NCI-H526 (cell line): ENCODE results near the gene EGFLAM.

ENCODE experiments used
- DNase-seq, 2 experiments: peaks; one replicate each; lab custom pipeline; 2025; lab: John Stamatoyannopoulos, UW

Gene EGFLAM

GRCh38 chr5:38258319-38259061 lies at the start of gene EGFLAM:
Gene EGFLAM, plus strand, starts transcription at chr5:38258559. Its CDS starts 196 bp downstream, at chr5:38258755.
- DNase-seq, result peak in 1 of 2 experiments; percentile 68

- DNase-seq, result peak; percentile 29 to 76
Observed at GRCh38 chr5:38208782-38209378, 49.5 kb upstream of the EGFLAM start.

GRCh38 chr5:38210676-38211353 lies 47.5 kb upstream of the EGFLAM start:
- no peak for DNase-seq

GRCh38 chr5:38211354-38211710 lies 47.0 kb upstream of the EGFLAM start:
- no peak for DNase-seq

- DNase-seq, result no peak
Observed at GRCh38 chr5:38212307-38212706, 46.1 kb upstream of the EGFLAM start.

GRCh38 chr5:38226091-38226490 lies 32.3 kb upstream of the EGFLAM start:
- no peak for DNase-seq

- no peak for DNase-seq
Observed at GRCh38 chr5:38228914-38229313, 29.4 kb upstream of the EGFLAM start.

- DNase-seq, result no peak
Observed at GRCh38 chr5:38234737-38235136, 23.6 kb upstream of the EGFLAM start.

GRCh38 chr5:38237681-38238080 lies 20.7 kb upstream of the EGFLAM start:
- no peak for DNase-seq

GRCh38 chr5:38240212-38240611 lies 18.1 kb upstream of the EGFLAM start:
- no peak for DNase-seq

- no peak for DNase-seq
Observed at GRCh38 chr5:38241655-38242054, 16.7 kb upstream of the EGFLAM start.

GRCh38 chr5:38245307-38245706 lies 13.1 kb upstream of the EGFLAM start:
- DNase-seq, result no peak

- no peak for DNase-seq
Observed at GRCh38 chr5:38249301-38249700, 9.1 kb upstream of the EGFLAM start.

- no peak for DNase-seq
Observed at GRCh38 chr5:38249812-38250211, 8.5 kb upstream of the EGFLAM start.

GRCh38 chr5:38250763-38251448 lies 7.5 kb upstream of the EGFLAM start:
- no peak for DNase-seq

- DNase-seq, result no peak
Observed at GRCh38 chr5:38253759-38254158, 4.6 kb upstream of the EGFLAM start.

- no peak for DNase-seq
Observed at GRCh38 chr5:38257308-38258041, 884 bp upstream of the EGFLAM start.

- DNase-seq, result no peak
Observed at GRCh38 chr5:38258042-38258318, 379 bp upstream of the EGFLAM start.

GRCh38 chr5:38259062-38259808 lies 876 bp downstream of the EGFLAM start:
- no peak for DNase-seq

GRCh38 chr5:38259809-38260160 lies 1.4 kb downstream of the EGFLAM start:
- no peak for DNase-seq

- DNase-seq, result no peak
Observed at GRCh38 chr5:38263983-38264382, 5.6 kb downstream of the EGFLAM start.
